ENCODE results near the gene MVB12B.

The MVB12B gene

DNA sequence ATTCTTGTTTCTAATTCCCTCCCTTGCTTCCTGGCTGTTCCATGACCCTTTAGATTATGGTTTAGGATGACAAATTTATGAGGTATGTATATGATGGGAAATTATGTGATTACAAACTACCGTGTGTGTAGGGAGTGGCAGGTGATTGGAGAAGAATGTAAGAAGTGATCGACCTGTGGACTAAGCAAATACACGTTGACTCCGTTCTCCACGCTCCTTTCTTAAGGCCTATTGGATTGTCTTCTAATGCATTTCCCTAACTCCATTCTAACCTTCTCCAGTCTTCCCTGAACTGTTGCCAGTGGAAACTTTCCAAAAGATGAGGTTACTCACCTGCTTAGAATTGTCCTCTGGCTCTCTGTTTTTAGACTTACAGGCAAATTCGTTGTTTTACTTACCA is 36.6 kb downstream of the MVB12B start:
- Histone ChIP-seq H3K18ac (ENCODE audit: low read length) (no peak overlapping the region), H3K14ac (ENCODE audit: low read length) (no peak overlapping the region), H2BK120ac (ENCODE audit: insufficient read depth, low read length, poor library complexity) (no peak overlapping the region), H4K8ac (ENCODE audit: low read depth, low read length) (no peak overlapping the region), H3K9ac (ENCODE audit: low read length) (no peak overlapping the region), H2BK12ac (ENCODE audit: low read length) (no peak overlapping the region), H3K79me2 (ENCODE audit: control insufficient read depth, insufficient read depth, low read length, poor library complexity) (no peaks in the 10 kb centered on the region), H3K4me3 (ENCODE audit: low read depth, low read length) (no peak overlapping the region), H3K27ac (ENCODE audit: low read depth, low read length) (no peak overlapping the region), H4K91ac (ENCODE audit: low read depth, low read length) (no peak overlapping the region), H2AK5ac (ENCODE audit: low read length) (no peak overlapping the region), H4K12ac (ENCODE audit: low read depth, low read length) (no peak overlapping the region), H3K36me3 (ENCODE audit: control insufficient read depth in 1 of 2, insufficient read depth in 2 of 2, low read length in 2 of 2) (peaks cover 2 to 4% of the 10 kb centered on the region in 2 experiments), H3K4me2 (ENCODE audit: low read length) (no peak overlapping the region), H3K4ac (ENCODE audit: low read depth, low read length) (no peak overlapping the region), H3K4me1 (ENCODE audit: control insufficient read depth in 1 of 2, insufficient read depth in 2 of 2, low read length in 2 of 2) (no peaks in the 10 kb centered on the region), H2BK5ac (ENCODE audit: low read depth, low read length, poor library complexity) (no peak overlapping the region), H3K9me3 (ENCODE audit: insufficient read depth, low read depth, low read length) (no peaks in the 10 kb centered on the region), H3K79me1 (ENCODE audit: low read length) (no peaks in the 10 kb centered on the region), H3K27me3 (ENCODE audit: insufficient read depth, low read length) (no peaks in the 10 kb centered on the region), H3K23ac (ENCODE audit: low read length) (no peak overlapping the region), H2AFZ (ENCODE audit: insufficient read depth, low read length, poor library complexity) (no peak overlapping the region)
- 100% methylated on average over 1 of the region's 6 CpGs for WGBS (ENCODE audit: extremely low coverage, insufficient coverage, insufficient read length)
- DNase-seq = no peak

DNA sequence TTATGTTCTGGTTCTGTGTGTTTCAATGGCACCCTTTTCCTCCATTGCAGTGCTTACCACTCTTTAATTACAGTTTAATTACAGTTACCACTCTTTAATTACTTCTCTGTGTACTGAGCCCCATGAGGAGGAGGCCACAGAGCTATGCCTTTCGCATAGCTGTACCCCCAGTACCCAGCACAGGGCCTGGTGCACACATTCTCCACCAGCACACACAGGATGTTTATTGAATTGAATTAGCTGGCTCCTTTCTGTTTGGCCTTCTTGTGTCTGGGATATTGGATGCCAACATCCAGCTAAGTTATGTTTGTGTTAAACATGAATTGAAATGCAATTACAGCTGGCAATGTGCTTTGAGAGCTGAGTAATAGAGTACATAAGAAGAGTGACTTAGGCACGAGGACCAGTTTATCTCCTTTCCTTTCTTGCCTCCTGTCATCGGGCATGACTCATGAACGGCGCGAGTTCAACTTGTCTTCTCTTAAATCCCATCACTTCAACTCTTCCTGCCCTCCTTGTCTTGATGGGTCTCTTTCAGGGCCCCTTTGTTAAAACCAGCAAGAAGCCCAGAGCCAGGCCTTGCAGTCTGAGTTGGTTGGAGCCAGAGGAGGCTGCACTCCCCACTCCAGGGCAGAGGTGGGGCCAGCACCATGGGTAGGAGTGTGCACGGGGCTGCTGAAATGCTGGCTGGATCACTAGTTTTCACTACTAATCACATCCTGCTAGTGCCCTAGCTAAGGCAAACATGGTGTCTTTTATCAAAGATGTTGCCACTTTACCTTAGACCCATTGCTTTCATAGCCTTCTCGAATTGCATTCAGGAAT is 37.4 kb downstream of the MVB12B start:
- Histone ChIP-seq H4K8ac (ENCODE audit: low read depth, low read length) (no peak overlapping the region), H3K9me3 (ENCODE audit: insufficient read depth, low read depth, low read length) (no peaks in the 10 kb centered on the region), H3K79me2 (ENCODE audit: control insufficient read depth, insufficient read depth, low read length, poor library complexity) (no peaks in the 10 kb centered on the region), H3K27me3 (ENCODE audit: insufficient read depth, low read length) (no peaks in the 10 kb centered on the region), H3K9ac (ENCODE audit: low read length) (no peak overlapping the region), H3K14ac (ENCODE audit: low read length) (no peak overlapping the region), H3K27ac (ENCODE audit: low read depth, low read length) (no peak overlapping the region), H4K91ac (ENCODE audit: low read depth, low read length) (no peak overlapping the region), H3K23ac (ENCODE audit: low read length) (no peak overlapping the region), H4K12ac (ENCODE audit: low read depth, low read length) (no peak overlapping the region), H3K36me3 (ENCODE audit: control insufficient read depth in 1 of 2, insufficient read depth in 2 of 2, low read length in 2 of 2) (peaks cover 2 to 4% of the 10 kb centered on the region in 2 experiments), H2AFZ (ENCODE audit: insufficient read depth, low read length, poor library complexity) (no peak overlapping the region), H3K18ac (ENCODE audit: low read length) (no peak overlapping the region), H2AK5ac (ENCODE audit: low read length) (no peak overlapping the region), H3K4me3 (ENCODE audit: low read depth, low read length) (no peak overlapping the region), H2BK120ac (ENCODE audit: insufficient read depth, low read length, poor library complexity) (no peak overlapping the region), H2BK12ac (ENCODE audit: low read length) (no peak overlapping the region), H3K4me2 (ENCODE audit: low read length) (no peak overlapping the region), H3K4me1 (ENCODE audit: control insufficient read depth in 1 of 2, insufficient read depth in 2 of 2, low read length in 2 of 2) (no peaks in the 10 kb centered on the region), H3K79me1 (ENCODE audit: low read length) (no peaks in the 10 kb centered on the region), H3K4ac (ENCODE audit: low read depth, low read length) (no peak overlapping the region), H2BK5ac (ENCODE audit: low read depth, low read length, poor library complexity) (no peak overlapping the region)
- no peak for DNase-seq
- whole genome bisulfite sequencing (ENCODE audit: extremely low coverage, insufficient coverage, insufficient read length) = no CpG with 5 or more reads among the region's 8 CpGs

DNA sequence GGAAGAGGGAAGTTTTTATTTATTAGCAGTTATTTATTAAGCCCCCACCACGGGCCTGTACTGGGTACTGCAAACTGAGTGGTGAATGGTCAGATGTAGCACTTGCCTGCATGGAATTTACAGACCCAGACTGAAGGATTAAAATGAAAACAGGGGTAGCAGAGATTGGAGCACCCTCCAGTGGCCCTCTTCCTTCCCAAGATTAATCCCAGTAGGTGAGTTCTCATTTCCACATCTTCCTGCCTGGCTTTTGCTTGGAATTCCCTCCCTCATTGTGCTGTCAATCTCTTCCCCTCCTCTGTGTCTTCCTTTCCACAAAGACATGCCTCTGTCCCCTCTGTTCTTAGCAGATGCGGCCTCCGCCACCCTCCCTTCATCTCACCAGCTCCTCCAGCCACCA is 39.2 kb downstream of the MVB12B start:
- no peaks in the 10 kb centered on the region for H3K79me2 ChIP-seq (ENCODE audit: control insufficient read depth, insufficient read depth, low read length, poor library complexity)
- no peak overlapping the region for H3K9ac ChIP-seq (ENCODE audit: low read length)
- no peak overlapping the region for H2AFZ ChIP-seq (ENCODE audit: insufficient read depth, low read length, poor library complexity)
- no peak overlapping the region for H4K12ac ChIP-seq (ENCODE audit: low read depth, low read length)
- H3K4me1 ChIP-seq (ENCODE audit: control insufficient read depth in 1 of 2, insufficient read depth in 2 of 2, low read length in 2 of 2) = no peaks in the 10 kb centered on the region
- H2AK5ac ChIP-seq (ENCODE audit: low read length) = no peak overlapping the region
- peak overlapping the region; percentile 25 for H3K18ac ChIP-seq (ENCODE audit: low read length)
- no peak overlapping the region for H3K23ac ChIP-seq (ENCODE audit: low read length)
- no peak overlapping the region for H2BK12ac ChIP-seq (ENCODE audit: low read length)
- no peak overlapping the region for H2BK120ac ChIP-seq (ENCODE audit: insufficient read depth, low read length, poor library complexity)
- no CpG with 5 or more reads among the region's 3 CpGs for WGBS (ENCODE audit: extremely low coverage, insufficient coverage, insufficient read length)
- no peak overlapping the region for H4K8ac ChIP-seq (ENCODE audit: low read depth, low read length)
- H3K36me3 ChIP-seq (ENCODE audit: control insufficient read depth in 1 of 2, insufficient read depth in 2 of 2, low read length in 2 of 2) = peaks cover 2 to 4% of the 10 kb centered on the region in 2 experiments
- no peak overlapping the region for H3K4me2 ChIP-seq (ENCODE audit: low read length)
- H4K91ac ChIP-seq (ENCODE audit: low read depth, low read length) = no peak overlapping the region
- no peak for DNase-seq
- H3K9me3 ChIP-seq (ENCODE audit: insufficient read depth, low read depth, low read length) = no peaks in the 10 kb centered on the region
- no peak overlapping the region for H3K27ac ChIP-seq (ENCODE audit: low read depth, low read length)
- H3K79me1 ChIP-seq (ENCODE audit: low read length) = no peaks in the 10 kb centered on the region
- H3K27me3 ChIP-seq (ENCODE audit: insufficient read depth, low read length) = no peaks in the 10 kb centered on the region
- H3K4me3 ChIP-seq (ENCODE audit: low read depth, low read length) = no peak overlapping the region
- no peak overlapping the region for H2BK5ac ChIP-seq (ENCODE audit: low read depth, low read length, poor library complexity)
- no peak overlapping the region for H3K4ac ChIP-seq (ENCODE audit: low read depth, low read length)
- no peak overlapping the region for H3K14ac ChIP-seq (ENCODE audit: low read length)

DNA sequence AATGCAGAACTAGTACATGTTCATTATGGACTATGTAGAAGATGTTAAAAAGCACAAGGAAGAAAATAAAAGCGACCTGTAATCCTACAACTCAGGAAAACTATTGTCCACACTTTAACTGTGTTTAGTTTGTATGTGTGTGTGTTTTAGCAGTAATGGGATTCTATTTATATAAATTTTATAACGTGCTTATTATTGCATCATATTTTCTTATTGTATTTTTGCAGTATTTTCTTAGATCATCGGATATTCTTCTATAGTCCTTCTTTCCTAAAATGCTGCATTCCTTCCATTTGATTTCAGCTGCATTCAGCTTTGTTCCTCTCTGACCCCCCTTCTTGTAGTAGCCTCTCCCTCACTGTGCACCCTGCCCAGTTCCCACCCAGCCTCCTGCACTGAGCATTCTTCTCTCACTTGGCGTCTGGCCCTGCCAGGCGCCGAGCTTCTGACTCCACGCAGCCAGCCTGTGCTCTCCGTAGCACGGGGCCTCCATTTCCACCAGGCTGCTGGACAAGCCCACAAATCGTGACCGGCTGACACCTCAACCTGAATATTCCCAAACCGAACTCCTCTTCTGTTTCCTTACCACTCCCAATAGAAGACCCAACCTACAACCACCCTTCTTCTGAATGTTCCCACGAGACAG is 39.9 kb downstream of the MVB12B start:
- Histone ChIP-seq H3K4me1 (ENCODE audit: control insufficient read depth in 1 of 2, insufficient read depth in 2 of 2, low read length in 2 of 2) (peaks cover 6 to 7% of the 10 kb centered on the region in 2 experiments), H3K4me2 (ENCODE audit: low read length) (no peak overlapping the region), H2AFZ (ENCODE audit: insufficient read depth, low read length, poor library complexity) (no peak overlapping the region), H2BK120ac (ENCODE audit: insufficient read depth, low read length, poor library complexity) (no peak overlapping the region), H3K79me1 (ENCODE audit: low read length) (peaks cover 5% of the 10 kb centered on the region), H4K8ac (ENCODE audit: low read depth, low read length) (no peak overlapping the region), H3K14ac (ENCODE audit: low read length) (no peak overlapping the region), H3K27ac (ENCODE audit: low read depth, low read length) (no peak overlapping the region), H3K23ac (ENCODE audit: low read length) (no peak overlapping the region), H3K27me3 (ENCODE audit: insufficient read depth, low read length) (no peaks in the 10 kb centered on the region), H4K12ac (ENCODE audit: low read depth, low read length) (no peak overlapping the region), H2AK5ac (ENCODE audit: low read length) (peak overlapping the region; percentile 12), H3K36me3 (ENCODE audit: control insufficient read depth in 1 of 2, insufficient read depth in 2 of 2, low read length in 2 of 2) (peaks cover 2 to 9% of the 10 kb centered on the region in 2 experiments), H3K9me3 (ENCODE audit: insufficient read depth, low read depth, low read length) (no peaks in the 10 kb centered on the region), H3K9ac (ENCODE audit: low read length) (no peak overlapping the region), H2BK5ac (ENCODE audit: low read depth, low read length, poor library complexity) (no peak overlapping the region), H2BK12ac (ENCODE audit: low read length) (no peak overlapping the region), H3K4me3 (ENCODE audit: low read depth, low read length) (no peak overlapping the region), H3K18ac (ENCODE audit: low read length) (peak overlapping the region; percentile 21), H4K91ac (ENCODE audit: low read depth, low read length) (peak overlapping the region; percentile 13), H3K79me2 (ENCODE audit: control insufficient read depth, insufficient read depth, low read length, poor library complexity) (peaks cover 4% of the 10 kb centered on the region), H3K4ac (ENCODE audit: low read depth, low read length) (no peak overlapping the region)
- WGBS (ENCODE audit: extremely low coverage, insufficient coverage, insufficient read length) = no CpG with 5 or more reads among the region's 13 CpGs
- no peak for DNase-seq
